Middle frontal gyrus (tissue), 1 donor: ENCODE data around the gene SPG21.

Experiments
- DNase-seq: peaks from one replicate; pipeline ENCODE4 v3.0.0-alpha.2; 2015; ENCODE audit warnings: low spot score; ENCODE audit errors: extremely low spot score

SPG21 gene

GRCh38 chr15:64942356-64942755, 47.4 kb downstream of the SPG21 start:
- no peak for DNase-seq

GRCh38 chr15:64938192-64938591, 51.5 kb downstream of the SPG21 start:
- DNase-seq: no peak

- no peak for DNase-seq
Observed at GRCh38 chr15:64934023-64934422, 55.7 kb downstream of the SPG21 start.

- DNase-seq: no peak
Observed at GRCh38 chr15:64931381-64931780, 58.3 kb downstream of the SPG21 start.

- DNase-seq: no peak
Observed at GRCh38 chr15:64930778-64931371, 58.8 kb downstream of the SPG21 start.

GRCh38 chr15:64930019-64930652, 59.6 kb downstream of the SPG21 start:
- DNase-seq: no peak

GRCh38 chr15:64928626-64929220, 61.0 kb downstream of the SPG21 start:
- DNase-seq: no peak

- no peak for DNase-seq
Observed at GRCh38 chr15:64926661-64927060, 63.1 kb downstream of the SPG21 start.

- no peak for DNase-seq
Observed at GRCh38 chr15:64925335-64926330, 64.1 kb downstream of the SPG21 start.

GRCh38 chr15:64923546-64923945, 66.2 kb downstream of the SPG21 start:
- no peak for DNase-seq

GRCh38 chr15:64921711-64922110, 68.0 kb downstream of the SPG21 start:
- no peak for DNase-seq

- no peak for DNase-seq
Observed at GRCh38 chr15:64919721-64920120, 70.0 kb downstream of the SPG21 start.

- DNase-seq: no peak
Observed at GRCh38 chr15:64917211-64917610, 72.5 kb downstream of the SPG21 start.

- no peak for DNase-seq
Observed at GRCh38 chr15:64916365-64916764, 73.3 kb downstream of the SPG21 start.

GRCh38 chr15:64915518-64916227, 74.0 kb downstream of the SPG21 start:
- no peak for DNase-seq
